ENCODE results near the gene NDUFA6. TPM values are rescaled to one million over a fixed set of nuclear protein-coding genes. Genes with fewer than 3 reads are reported as not detected.

The NDUFA6 gene
- total and polyA plus RNA-seq, 10 of the 15 experiments (the other 5 are each of a cell fraction or from before 2014, with no cell fraction given) = 85.9 to 511 (median 128) TPM

GRCh38 chr22:42073621-42074041 is 16.9 kb downstream of the NDUFA6 start:
- ChIA-PET RAD21 (ENCODE audit: unreplicated experiment) (no interaction called here), SMC1A (ENCODE audit: uncharacterized antibody, unreplicated experiment) (no interaction called here), CTCF (no interaction called here), POLR2A (no interaction called here)
- H3K4me2 ChIP-seq (ENCODE audit: control insufficient read depth, insufficient read depth) = peak overlapping the region; percentile 92; the same call in 1 of the 2 replicates
- no peaks in the 10 kb centered on the region for H3K9me3 ChIP-seq (replicated peaks; ENCODE audit: control insufficient read depth, insufficient read depth, low read length)
- H2AFZ ChIP-seq (ENCODE audit: control insufficient read depth, low read depth, low read length) = peak overlapping the region; percentile 84
- ATAC-seq = no peak
- H3K27me3 ChIP-seq (replicated peaks in 1 of 2; ENCODE audit: control insufficient read depth in 2 of 2, insufficient read depth in 2 of 2, low read length in 1 of 2) = no peaks in the 10 kb centered on the region
- no peak for FAIRE-seq
- peaks cover 18% of the 10 kb centered on the region for H3K4me1 ChIP-seq (ENCODE audit: control insufficient read depth, insufficient read depth, low read length)
- no peak overlapping the region for H3K27ac ChIP-seq (ENCODE audit: control insufficient read depth, insufficient read depth)
- DNase-seq (ENCODE audit: low read depth, low spot score) = no peak
- no peaks in the 10 kb centered on the region for H3K36me3 ChIP-seq (ENCODE audit: control insufficient read depth in 2 of 2, insufficient read depth in 2 of 2, low read length in 1 of 2)
- TF ChIP-seq NFYA (IDR thresholded peaks at IDR 0.05; ENCODE audit: borderline replicate concordance, low read depth, low read length) (no peak), MTA3 (IDR thresholded peaks at IDR 0.05; ENCODE audit: borderline replicate concordance, low read length) (no peak), RUNX3 (IDR thresholded peaks at IDR 0.05; ENCODE audit: low read length) (no peak), CEBPB (IDR thresholded peaks at IDR 0.05; ENCODE audit: borderline replicate concordance in 1 of 2, low read depth in 2 of 2, low read length in 2 of 2) (no peak), MYC (IDR thresholded peaks at IDR 0.05; ENCODE audit: insufficient read depth, insufficient read length, insufficient replicate concordance, low read length, severe bottlenecking) (no peak)
- TF ChIP-seq, protein P1, sequence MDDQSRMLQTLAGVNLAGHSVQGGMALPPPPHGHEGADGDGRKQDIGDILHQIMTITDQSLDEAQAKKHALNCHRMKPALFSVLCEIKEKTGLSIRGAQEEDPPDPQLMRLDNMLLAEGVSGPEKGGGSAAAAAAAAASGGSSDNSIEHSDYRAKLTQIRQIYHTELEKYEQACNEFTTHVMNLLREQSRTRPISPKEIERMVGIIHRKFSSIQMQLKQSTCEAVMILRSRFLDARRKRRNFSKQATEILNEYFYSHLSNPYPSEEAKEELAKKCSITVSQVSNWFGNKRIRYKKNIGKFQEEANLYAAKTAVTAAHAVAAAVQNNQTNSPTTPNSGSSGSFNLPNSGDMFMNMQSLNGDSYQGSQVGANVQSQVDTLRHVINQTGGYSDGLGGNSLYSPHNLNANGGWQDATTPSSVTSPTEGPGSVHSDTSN (IDR thresholded peaks at IDR 0.05; ENCODE audit: insufficient replicate concordance, low read depth, low read length) = no peak
- no peaks in the 10 kb centered on the region for H4K20me1 ChIP-seq (ENCODE audit: control insufficient read depth, insufficient read depth)
- in situ Hi-C loops (cut with MboI) = no loop called here
- peak overlapping the region; percentile 62 for H3K9ac ChIP-seq (ENCODE audit: control insufficient read depth, insufficient read depth, low read length)
- 0 out of 2 replicates have a peak overlapping the region, but pooled peaks have one; percentile 59 for H3K4me3 ChIP-seq
- no TSS peak for BruUV-seq (replicated peaks)
- 89% methylated on average over 11 of the region's 14 CpGs for WGBS (ENCODE audit: insufficient coverage, insufficient replicate concordance, low lambda C conversion rate, missing lambda C conversion rate)
- peaks cover 10% of the 10 kb centered on the region for H3K79me2 ChIP-seq (ENCODE audit: control insufficient read depth, insufficient read depth, low read length)
- intact Hi-C loops (cut with micrococcal nuclease; ENCODE audit: unreplicated experiment) = loop anchor here (5.0 kb wide), 1 partner anchor 106 kb away; the partner anchor contains the start of gene SEPTIN3

Data from GM12878 (cell line).